Gastrocnemius medialis (tissue), 4 donors: ENCODE results near the gene CACNA2D1. TPM values are rescaled to one million over a fixed set of nuclear protein-coding genes. Genes with fewer than 3 reads are reported as not detected.
A peak's percentile ranks its signal among the peaks of the same experiment; 100 is the strongest.

Source experiments
- ATAC-seq, 2 donors: fragments of 150-250 bp; one replicate each; pipeline ENCODE4 v1.9.1; 2016
- DNase-seq, 2 donors: peaks; one replicate each; pipeline ENCODE4 v3.0.0-alpha.2; 2019
- H3K27ac ChIP-seq, 4 donors: fragments of 200-600 bp; sonication (generic); 1 replicate in 1 of 4; 2 replicates in 3 of 4; pipeline ENCODE4 v1.5.1; 2016 to 2018; ENCODE audit warnings: mild to moderate bottlenecking in 2 of 4, moderate library complexity in 1 of 4
- H3K27me3 ChIP-seq, 3 donors: fragments of 200-600 bp; sonication (generic) in 2 of 3; 1 replicate in 1 of 3; 2 replicates in 2 of 3; pipeline versions ENCODE4 v1.5.1 to v1.6.0; 2016 to 2019; ENCODE audit warnings: mild to moderate bottlenecking in 1 of 3, moderate library complexity in 1 of 3
- H3K36me3 ChIP-seq, 2 donors: fragments of 200-600 bp; sonication (generic) in 1 of 2; one replicate each; pipeline ENCODE4 v1.5.1; 2017 to 2018
- H3K4me1 ChIP-seq, 2 donors: fragments of 200-600 bp; sonication (generic) in 1 of 2; one replicate each; pipeline ENCODE4 v1.5.1; 2016 to 2017; ENCODE audit warnings: mild to moderate bottlenecking in 2 of 2
- H3K4me3 ChIP-seq, 4 donors: fragments of 200-600 bp; sonication (generic) in 3 of 4; 1 replicate in 1 of 4; 2 replicates in 3 of 4; pipeline ENCODE4 v1.5.1; 2016 to 2019; ENCODE audit warnings: mild to moderate bottlenecking in 2 of 4
- H3K9me3 ChIP-seq, 3 donors: fragments of 200-600 bp; sonication (generic) in 2 of 3; 1 replicate in 1 of 3; 2 replicates in 2 of 3; pipeline ENCODE4 v1.5.1; 2016 to 2019
- CTCF ChIP-seq, 5 experiments: fragments of 450-650 bp in 3 of 5; fragments of 200-600 bp in 2 of 5; sonication (generic) in 2 of 5; IDR thresholded peaks in 4 of 5; conservative IDR thresholded peaks in 1 of 5; 1 replicate in 4 of 5; 2 replicates in 1 of 5; pipeline ENCODE4 v1.5.1; 2016 to 2019; ENCODE audit warnings: antibody characterized with exemption in 5 of 5, mild to moderate bottlenecking in 3 of 5, moderate library complexity in 3 of 5
- POLR2A ChIP-seq, 2 donors: fragments of 450-650 bp; IDR thresholded peaks; one replicate each; pipeline ENCODE4 v1.6.1; 2017; ENCODE audit warnings: antibody characterized with exemption in 2 of 2, mild to moderate bottlenecking in 2 of 2, moderate library complexity in 2 of 2
- in situ Hi-C, 4 donors: fragments of 200-750 bp; cut with MboI; loops; one replicate each; pipeline versions ENCODE4 v1.15.0 to v1.8.0; 2017; ENCODE audit warnings: low sequenced_read_pairs in 4 of 4
- intact Hi-C: fragments of 100-400 bp; cut with DNase I; formaldehyde crosslinking; loops from one replicate; pipeline ENCODE4 v1.15.1; 2023; ENCODE audit warnings: low total_unique reads
- total RNA-seq, 4 donors: library from RNA; depleted of rRNA; stranded (reverse); fragments of >200 nt; gene quantifications; one replicate each; pipeline versions ENCODE4 v1.1.0 to v1.2.3, GENCODE V29; 2016

The CACNA2D1 gene
- total RNA-seq, 4 donors from 2014 or later, result 83.9 to 157 (median 120) TPM

- intact Hi-C loops, result loop anchor here (10.0 kb wide), 1 partner anchor 282 kb away; no protein-coding TSS in a partner anchor
- in situ Hi-C loops, result loop anchor here in 1 of 4 donors (25.0 kb wide), 1 partner anchor 210 kb away; no protein-coding TSS in a partner anchor
- no peaks in the 10 kb centered on the region for H3K9me3 ChIP-seq
- DNase-seq (no peak), ATAC-seq (no peak)
- H3K36me3 ChIP-seq, result no peaks in the 10 kb centered on the region
- H3K27me3 ChIP-seq, result no peaks in the 10 kb centered on the region
- H3K27ac ChIP-seq, result no peak overlapping the region
- H3K4me1 ChIP-seq, result peaks cover 6 to 9% of the 10 kb centered on the region in 2 donors
- H3K4me3 ChIP-seq, result no peak overlapping the region
- TF ChIP-seq CTCF (IDR thresholded peaks at IDR 0.05 in 4 of 5, conservative IDR thresholded peaks at IDR 0.05 in 1 of 5), result no peak
- TF ChIP-seq POLR2A (IDR thresholded peaks at IDR 0.05), result no peak
Observed at GRCh38 chr7:82446897-82447296, 3.3 kb upstream of the CACNA2D1 start.

- in situ Hi-C loops, result loop anchor here in 1 of 4 donors (25.0 kb wide), 1 partner anchor 208 kb away; no protein-coding TSS in a partner anchor
- H3K27me3 ChIP-seq, result no peaks in the 10 kb centered on the region
- no peak for ATAC-seq
Observed at GRCh38 chr7:82445271-82445670, 1.7 kb upstream of the CACNA2D1 start.

GRCh38 chr7:82444220-82444909, 788 bp upstream of the CACNA2D1 start:
- DNase-seq, result peak in 1 of 2 donors; percentile 24
- in situ Hi-C loops, result loop anchor here in 1 of 4 donors (25.0 kb wide), 1 partner anchor 207 kb away; no protein-coding TSS in a partner anchor
- H3K4me1 ChIP-seq, result peaks cover 29 to 30% of the 10 kb centered on the region in 2 donors
- no peaks in the 10 kb centered on the region for H3K9me3 ChIP-seq
- H3K4me3 ChIP-seq, result peak overlapping the region; percentile 79 to 93 (median 84)
- intact Hi-C loops, result loop anchor here (1.0 to 10.0 kb wide), 5 partner anchors 38 to 280 kb away; no protein-coding TSS in a partner anchor
- H3K27me3 ChIP-seq, result no peaks in the 10 kb centered on the region
- H3K36me3 ChIP-seq, result no peaks in the 10 kb centered on the region
- peak overlapping the region; percentile 96 to 97 (median 97) for H3K27ac ChIP-seq
- TF ChIP-seq POLR2A (IDR thresholded peaks at IDR 0.05), result peak in 1 of 2 donors; percentile 6
- TF ChIP-seq CTCF (IDR thresholded peaks at IDR 0.05 in 4 of 5, conservative IDR thresholded peaks at IDR 0.05 in 1 of 5), result peak in 2 of 5 experiments; percentile 28 to 30
- ATAC-seq, result peak; percentile 59 to 73

More at GRCh38 chr7:82445271-82445670, 1.7 kb upstream of the CACNA2D1 start:
- peaks cover 21% of the 10 kb centered on the region in 2 donors for H3K4me1 ChIP-seq
- H3K4me3 ChIP-seq, result no peak overlapping the region
- no peaks in the 10 kb centered on the region for H3K36me3 ChIP-seq
- TF ChIP-seq POLR2A (IDR thresholded peaks at IDR 0.05), result no peak
- no peaks in the 10 kb centered on the region for H3K9me3 ChIP-seq
- no peak for DNase-seq
- H3K27ac ChIP-seq, result peak overlapping the region in 2 of 4 donors; percentile 96 to 97
- intact Hi-C loops, result loop anchor here (2.0 to 10.0 kb wide), 2 partner anchors 124 to 280 kb away; no protein-coding TSS in a partner anchor

GRCh38 chr7:82443036-82443546, 486 bp downstream of the CACNA2D1 start:
- TF ChIP-seq CTCF (IDR thresholded peaks at IDR 0.05 in 4 of 5, conservative IDR thresholded peaks at IDR 0.05 in 1 of 5), result no peak
- no peak for TF ChIP-seq POLR2A (IDR thresholded peaks at IDR 0.05)
- DNase-seq (peak; percentile 16 to 37), ATAC-seq (peak; percentile 43 to 53)
- Histone ChIP-seq H3K9me3 (no peaks in the 10 kb centered on the region), H3K27me3 (no peaks in the 10 kb centered on the region), H3K4me1 (peaks cover 36 to 40% of the 10 kb centered on the region in 2 donors), H3K4me3 (peak overlapping the region; percentile 79 to 93 (median 84)), H3K36me3 (no peaks in the 10 kb centered on the region), H3K27ac (peak overlapping the region; percentile 96 to 97 (median 97))
- in situ Hi-C loops, result loop anchor here in 1 of 4 donors (25.0 kb wide), 1 partner anchor 206 kb away; no protein-coding TSS in a partner anchor
- intact Hi-C loops, result loop anchor here (5.0 to 10.0 kb wide), 3 partner anchors 39 to 278 kb away; no protein-coding TSS in a partner anchor
